OCI-LY7 (cell line): Measurements from ENCODE around the gene UBE2D1. TPM values are rescaled to one million over a fixed set of nuclear protein-coding genes. Genes with fewer than 3 reads are reported as not detected.

ENCODE experiments used
- BruUV-seq: library from RNA; stranded (reverse); fragments of 400-500 nt; replicated peaks from 2 replicates; lab custom pipeline; 2021; lab: Mats Ljungman, UMichigan
- CTCF ChIA-PET: fragments of 300-600 bp; sonication (Branson Sonifier 250); formaldehyde crosslinking; loops from one replicate; lab custom pipeline; 2022; ENCODE audit warnings: antibody characterized with exemption; ENCODE audit not compliant: unreplicated experiment; lab: Charles Lee
- POLR2A ChIA-PET: fragments of 300-600 bp; sonication (Branson Sonifier 250); formaldehyde crosslinking; loops from one replicate; lab custom pipeline; 2022; ENCODE audit warnings: antibody characterized with exemption; lab: Charles Lee
- DNase-seq: peaks from one replicate; pipeline ENCODE4 v3.0.0-alpha.2; 2015; ENCODE audit warnings: low spot score
- H2AFZ ChIP-seq: fragments of 200-600 bp; sonication (generic), shearing (Covaris generic); 2 replicates; pipeline ENCODE4 v1.6.1; 2014; ENCODE audit warnings: mild to moderate bottlenecking, antibody characterized with exemption, low read length, moderate library complexity
- H3K27ac ChIP-seq: fragments of 200-600 bp; sonication (generic); 2 replicates; pipeline ENCODE4 v1.5.1; 2014; ENCODE audit warnings: mixed run types, low read depth, mild to moderate bottlenecking, moderate library complexity, low read length, inconsistent platforms; ENCODE audit not compliant: poor library complexity, severe bottlenecking
- H3K36me3 ChIP-seq: fragments of 200-600 bp; sonication (generic); 2 replicates; pipeline ENCODE4 v1.6.1; 2014; ENCODE audit warnings: mild to moderate bottlenecking, antibody characterized with exemption, low read length, moderate library complexity, mixed read lengths; ENCODE audit not compliant: insufficient read depth
- H3K4me1 ChIP-seq: fragments of 200-600 bp; sonication (generic); 2 replicates; pipeline ENCODE4 v1.5.1; 2014; ENCODE audit warnings: mild to moderate bottlenecking, low read length; ENCODE audit not compliant: insufficient read depth, poor library complexity, severe bottlenecking
- H3K4me2 ChIP-seq: fragments of 200-600 bp; sonication (generic); 2 replicates; pipeline ENCODE4 v1.6.1; 2014; ENCODE audit warnings: mild to moderate bottlenecking, low read length
- H3K4me3 ChIP-seq: fragments of 200-600 bp; sonication (generic); 2 replicates; pipeline ENCODE4 v1.5.1; 2014; ENCODE audit warnings: mild to moderate bottlenecking, low read depth, low read length; ENCODE audit not compliant: poor library complexity, severe bottlenecking
- H3K79me2 ChIP-seq: fragments of 200-600 bp; sonication (generic); 2 replicates; pipeline ENCODE4 v1.6.1; 2016; ENCODE audit warnings: low read depth, mild to moderate bottlenecking, low read length, moderate library complexity, mixed read lengths; ENCODE audit not compliant: insufficient read depth
- H3K9me2 ChIP-seq: fragments of 200-600 bp; sonication (generic); 2 replicates; pipeline ENCODE4 v1.6.1; 2016; ENCODE audit warnings: mild to moderate bottlenecking, low read length, mixed read lengths; ENCODE audit not compliant: insufficient read depth
- H3K9me3 ChIP-seq: fragments of 200-600 bp; sonication (generic); 2 replicates; pipeline ENCODE4 v1.6.1; 2014; ENCODE audit warnings: mild to moderate bottlenecking, mixed run types, low read length, mixed read lengths
- H4K20me1 ChIP-seq: fragments of 200-600 bp; sonication (generic); 2 replicates; pipeline ENCODE4 v1.6.1; 2014; ENCODE audit warnings: mild to moderate bottlenecking, antibody characterized with exemption, low read length, moderate library complexity, mixed read lengths; ENCODE audit not compliant: insufficient read depth
- CTCF ChIP-seq: fragments of 200-600 bp; sonication (generic); conservative IDR thresholded peaks from 2 replicates; pipeline ENCODE4 v1.5.1; 2014; ENCODE audit warnings: mild to moderate bottlenecking, antibody characterized with exemption, low read length, moderate library complexity, mixed read lengths
- EZH2phosphoT487 ChIP-seq: fragments of 200-600 bp; sonication (generic); IDR thresholded peaks from 2 replicates; pipeline ENCODE4 v1.6.1; 2018; ENCODE audit warnings: low read depth, borderline replicate concordance, mild to moderate bottlenecking, mixed run types, antibody characterized with exemption, low read length, moderate library complexity, mixed read lengths
- intact Hi-C: fragments of 100-400 bp; cut with micrococcal nuclease; formaldehyde crosslinking; loops from one replicate; pipeline ENCODE4 v1.10.0; 2022; ENCODE audit not compliant: unreplicated experiment
- total RNA-seq, 2 experiments: library from RNA; depleted of rRNA in 1 of 2; stranded (reverse); fragments of >200 nt in 1 of 2; shearing (Covaris generic) in 1 of 2; gene quantifications; 2 replicates each; pipeline ENCODE4 v1.2.3, GENCODE V29; 2014 to 2022

The UBE2D1 gene
- total RNA-seq, 2 experiments from 2014 or later: 6.8 to 10.0 TPM

- TF ChIP-seq CTCF (no peak), EZH2phosphoT487 (no peak)
- no peaks in the 10 kb centered on the region for H3K9me2 ChIP-seq
- H3K4me1 ChIP-seq: no peaks in the 10 kb centered on the region
- peaks cover 3% of the 10 kb centered on the region; the same call in 1 of the 2 replicates for H3K79me2 ChIP-seq
- no peak overlapping the region for H2AFZ ChIP-seq
- no peak overlapping the region for H3K4me2 ChIP-seq
- H4K20me1 ChIP-seq: peaks cover 12% of the 10 kb centered on the region; the same call in 1 of the 2 replicates
- intact Hi-C loops: no loop called here
- no peak overlapping the region for H3K4me3 ChIP-seq
- BruUV-seq: no TSS peak
- H3K27ac ChIP-seq: no peak overlapping the region
- no peaks in the 10 kb centered on the region for H3K36me3 ChIP-seq
- DNase-seq: no peak
- ChIA-PET CTCF (no interaction called here), POLR2A (interaction anchor here (0.9 to 1.2 kb wide), 3 partner anchors 11 to 52 kb away, joined by 3 to 4 read pairs (median 4); no protein-coding TSS in a partner anchor)
- H3K9me3 ChIP-seq: no peaks in the 10 kb centered on the region
Measured at GRCh38 chr10:58348571-58349033, 13.8 kb downstream of the UBE2D1 start.

GRCh38 chr10:58350023-58350422, 15.2 kb downstream of the UBE2D1 start:
- H3K4me3 ChIP-seq: no peak overlapping the region
- no peak overlapping the region for H3K27ac ChIP-seq
- H3K4me1 ChIP-seq: no peaks in the 10 kb centered on the region
- H3K79me2 ChIP-seq: peaks cover 3% of the 10 kb centered on the region; the same call in 1 of the 2 replicates
- H3K9me2 ChIP-seq: no peaks in the 10 kb centered on the region
- no peak for DNase-seq
- H3K4me2 ChIP-seq: no peak overlapping the region
- ChIA-PET POLR2A (interaction anchor here (1.0 to 1.9 kb wide), 6 partner anchors 10 to 76 kb away, joined by 3 to 11 read pairs (median 6); no protein-coding TSS in a partner anchor), CTCF (no interaction called here)
- no peak overlapping the region for H2AFZ ChIP-seq
- H3K36me3 ChIP-seq: no peaks in the 10 kb centered on the region
- intact Hi-C loops: no loop called here
- BruUV-seq: no TSS peak
- no peak for TF ChIP-seq EZH2phosphoT487
- TF ChIP-seq CTCF: no peak
- no peaks in the 10 kb centered on the region for H3K9me3 ChIP-seq
- 0 out of 2 replicates have a peak, but pooled peaks cover 10% of the 10 kb centered on the region for H4K20me1 ChIP-seq

- Histone ChIP-seq H3K27ac (no peak overlapping the region), H3K9me3 (no peaks in the 10 kb centered on the region), H4K20me1 (0 out of 2 replicates have a peak, but pooled peaks cover 10% of the 10 kb centered on the region), H3K4me3 (no peak overlapping the region), H3K9me2 (no peaks in the 10 kb centered on the region), H3K79me2 (peaks cover 5% of the 10 kb centered on the region; the same call in 1 of the 2 replicates), H3K4me1 (no peaks in the 10 kb centered on the region), H3K4me2 (no peak overlapping the region), H3K36me3 (no peaks in the 10 kb centered on the region), H2AFZ (no peak overlapping the region)
- DNase-seq: no peak
- ChIA-PET CTCF (no interaction called here), POLR2A (interaction anchor here (1.3 to 1.9 kb wide), 6 partner anchors 9 to 82 kb away, joined by 3 to 11 read pairs (median 4); partner anchors contain the start of gene CISD1)
- intact Hi-C loops: no loop called here
- BruUV-seq: no TSS peak
- no peak for TF ChIP-seq CTCF
- no peak for TF ChIP-seq EZH2phosphoT487
Measured at GRCh38 chr10:58350619-58351323, 16.0 kb downstream of the UBE2D1 start.
